ENCODE results near the gene B4GALT3.

B4GALT3 gene

DNA sequence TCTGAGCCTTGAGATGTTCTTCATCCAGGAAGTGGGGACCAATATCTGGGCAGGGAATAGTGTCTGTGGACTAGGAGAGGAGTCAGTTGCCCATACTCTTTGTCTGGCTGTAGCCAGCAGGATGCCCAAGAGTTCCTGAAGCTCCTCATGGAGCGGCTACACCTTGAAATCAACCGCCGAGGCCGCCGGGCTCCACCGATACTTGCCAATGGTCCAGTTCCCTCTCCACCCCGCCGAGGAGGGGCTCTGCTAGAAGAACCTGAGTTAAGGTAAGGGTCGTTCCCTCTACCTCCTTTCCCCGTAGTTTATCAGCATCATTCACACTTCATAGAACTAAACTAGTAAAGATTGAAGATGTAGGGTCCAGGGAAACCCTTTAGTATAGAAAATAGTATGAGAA, 14.5 kb downstream of the B4GALT3 start:
- Histone ChIP-seq H3K4me1 (ENCODE audit: control insufficient read depth in 1 of 2, insufficient read depth in 1 of 2, low read depth in 1 of 2, low read length in 1 of 2) (peaks cover 33 to 42% of the 10 kb centered on the region in 2 experiments), H3K9me3 (no peaks in the 10 kb centered on the region), H3K27me3 (no peaks in the 10 kb centered on the region), H3K4me3 (ENCODE audit: low read depth in 1 of 2, low read length in 1 of 2) (no peak overlapping the region), H3K27ac (no peak overlapping the region), H3K36me3 (peaks cover 13% of the 10 kb centered on the region)
- TF ChIP-seq CTCF (IDR thresholded peaks at IDR 0.05) = no peak

GRCh38 chr1:161162052-161162451, 15.3 kb downstream of the B4GALT3 start:
- peaks cover 31 to 38% of the 10 kb centered on the region in 2 experiments for H3K4me1 ChIP-seq (ENCODE audit: control insufficient read depth in 1 of 2, insufficient read depth in 1 of 2, low read depth in 1 of 2, low read length in 1 of 2)

DNA sequence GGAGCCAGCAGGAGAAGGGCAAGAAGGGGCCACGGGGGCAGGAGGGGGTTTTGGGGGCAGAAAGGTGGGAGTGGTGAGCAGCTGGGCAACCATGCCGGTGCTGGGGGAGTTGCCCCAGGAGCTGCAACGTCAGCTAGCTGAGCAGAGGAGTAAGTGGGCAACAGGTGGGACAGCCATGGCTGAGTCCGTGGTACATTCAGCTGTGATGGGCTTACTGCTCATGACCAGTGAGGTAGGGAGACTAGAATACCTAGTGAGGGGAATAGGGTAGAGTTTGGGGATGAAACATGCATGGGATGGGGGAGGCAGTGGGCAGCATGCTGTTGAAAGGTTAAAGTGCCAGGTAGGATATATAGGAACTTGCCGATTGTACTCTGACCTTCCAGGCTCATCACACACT, 15.7 kb downstream of the B4GALT3 start:
- peaks cover 27 to 34% of the 10 kb centered on the region in 2 experiments for H3K4me1 ChIP-seq (ENCODE audit: control insufficient read depth in 1 of 2, insufficient read depth in 1 of 2, low read depth in 1 of 2, low read length in 1 of 2)
- no peaks in the 10 kb centered on the region for H3K27me3 ChIP-seq
- peaks cover 13% of the 10 kb centered on the region for H3K36me3 ChIP-seq
- no peak overlapping the region for H3K4me3 ChIP-seq (ENCODE audit: low read depth in 1 of 2, low read length in 1 of 2)
- H3K9me3 ChIP-seq = no peaks in the 10 kb centered on the region
- H3K27ac ChIP-seq = no peak overlapping the region
- no peak for TF ChIP-seq CTCF (IDR thresholded peaks at IDR 0.05)

More at GRCh38 chr1:161162052-161162451, 15.3 kb downstream of the B4GALT3 start:
- H3K9me3 ChIP-seq = no peaks in the 10 kb centered on the region
- no peak overlapping the region for H3K27ac ChIP-seq
- no peaks in the 10 kb centered on the region for H3K27me3 ChIP-seq
- peaks cover 13% of the 10 kb centered on the region for H3K36me3 ChIP-seq
- no peak for TF ChIP-seq CTCF (IDR thresholded peaks at IDR 0.05)
- H3K4me3 ChIP-seq (ENCODE audit: low read depth in 1 of 2, low read length in 1 of 2) = no peak overlapping the region

DNA sequence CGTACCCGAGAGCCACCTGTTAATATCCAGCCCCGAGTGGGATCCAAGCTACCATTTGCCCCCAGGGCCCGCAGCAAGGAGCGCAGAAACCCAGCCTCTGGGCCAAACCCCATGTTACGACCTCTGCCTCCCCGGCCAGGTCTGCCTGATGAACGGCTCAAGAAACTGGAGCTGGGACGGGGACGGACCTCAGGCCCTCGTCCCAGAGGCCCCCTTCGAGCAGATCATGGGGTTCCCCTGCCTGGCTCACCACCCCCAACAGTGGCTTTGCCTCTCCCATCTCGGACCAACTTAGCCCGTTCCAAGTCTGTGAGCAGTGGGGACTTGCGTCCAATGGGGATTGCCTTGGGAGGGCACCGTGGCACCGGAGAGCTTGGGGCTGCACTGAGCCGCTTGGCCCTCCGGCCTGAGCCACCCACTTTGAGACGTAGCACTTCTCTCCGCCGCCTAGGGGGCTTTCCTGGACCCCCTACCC, 16.6 kb downstream of the B4GALT3 start:
- H3K4me3 ChIP-seq (ENCODE audit: low read depth in 1 of 2, low read length in 1 of 2) = no peak overlapping the region
- no peak for TF ChIP-seq CTCF (IDR thresholded peaks at IDR 0.05)
- peaks cover 13% of the 10 kb centered on the region for H3K36me3 ChIP-seq
- no peaks in the 10 kb centered on the region for H3K9me3 ChIP-seq
- H3K27me3 ChIP-seq = no peaks in the 10 kb centered on the region
- H3K27ac ChIP-seq = no peak overlapping the region
- H3K4me1 ChIP-seq (ENCODE audit: control insufficient read depth in 1 of 2, insufficient read depth in 1 of 2, low read depth in 1 of 2, low read length in 1 of 2) = peaks cover 22 to 24% of the 10 kb centered on the region in 2 experiments

DNA sequence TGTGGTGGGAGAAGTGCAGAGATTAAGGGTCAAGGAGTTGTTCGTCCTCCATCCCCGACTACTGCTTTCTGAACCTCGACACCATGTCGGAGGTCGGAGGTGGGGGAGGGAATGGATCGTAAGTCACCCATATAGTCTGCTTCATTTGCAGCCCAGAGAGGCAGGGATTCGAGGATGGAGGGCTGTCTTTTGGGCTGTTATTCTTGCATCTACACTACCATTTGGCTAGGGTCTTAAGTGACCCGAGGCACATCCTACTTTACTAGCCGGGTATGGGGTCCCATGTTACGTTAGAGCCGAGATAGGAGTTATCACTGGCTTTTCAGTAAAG, 17.4 kb downstream of the B4GALT3 start:
- TF ChIP-seq CTCF (IDR thresholded peaks at IDR 0.05) = no peak
- Histone ChIP-seq H3K4me3 (ENCODE audit: low read depth in 1 of 2, low read length in 1 of 2) (peak overlapping the region; percentile 79 to 83), H3K9me3 (no peaks in the 10 kb centered on the region), H3K27ac (peak overlapping the region; percentile 65), H3K4me1 (ENCODE audit: control insufficient read depth in 1 of 2, insufficient read depth in 1 of 2, low read depth in 1 of 2, low read length in 1 of 2) (peaks cover 14 to 17% of the 10 kb centered on the region in 2 experiments), H3K36me3 (peaks cover 13% of the 10 kb centered on the region), H3K27me3 (no peaks in the 10 kb centered on the region)
